OCI-LY1 (cell line): Measurements from ENCODE around the gene PRSS57.

ENCODE experiments used
- H2AFZ ChIP-seq: fragments of 200-600 bp; sonication (generic), shearing (Covaris generic); 2 replicates; pipeline ENCODE4 v1.6.0; 2014; ENCODE audit warnings: antibody characterized with exemption, mild to moderate bottlenecking, low read length
- H3F3A ChIP-seq: fragments of 200-600 bp; sonication (generic), shearing (Covaris generic); 2 replicates; pipeline ENCODE4 v1.6.0; 2014; ENCODE audit warnings: mild to moderate bottlenecking, antibody characterized with exemption, low read length, moderate library complexity; ENCODE audit not compliant: insufficient read depth
- H3K27ac ChIP-seq: fragments of 200-600 bp; sonication (generic); 2 replicates; pipeline ENCODE4 v1.5.1; 2014; ENCODE audit warnings: low read length, mixed run types, mild to moderate bottlenecking, low read depth; ENCODE audit not compliant: poor library complexity, severe bottlenecking
- H3K27me3 ChIP-seq: fragments of 200-600 bp; sonication (generic); 2 replicates; pipeline ENCODE4 v1.6.0; 2014; ENCODE audit warnings: antibody characterized with exemption, mild to moderate bottlenecking, low read length, moderate library complexity; ENCODE audit not compliant: insufficient read depth
- H3K36me3 ChIP-seq: fragments of 200-600 bp; sonication (generic); 2 replicates; pipeline ENCODE4 v1.6.1; 2014; ENCODE audit warnings: mild to moderate bottlenecking, antibody characterized with exemption, low read length, moderate library complexity, mixed read lengths; ENCODE audit not compliant: insufficient read depth
- H3K4me1 ChIP-seq: fragments of 200-600 bp; sonication (generic); 2 replicates; pipeline ENCODE4 v1.5.1; 2014; ENCODE audit warnings: mild to moderate bottlenecking, low read length, moderate library complexity; ENCODE audit not compliant: insufficient read depth, severe bottlenecking
- H3K4me2 ChIP-seq: fragments of 200-600 bp; sonication (generic), shearing (Covaris generic); 2 replicates; pipeline ENCODE4 v1.6.1; 2014; ENCODE audit warnings: low read length
- H3K4me3 ChIP-seq: fragments of 200-600 bp; sonication (generic); 2 replicates; pipeline ENCODE4 v1.5.1; 2014; ENCODE audit warnings: low read length, low read depth, mild to moderate bottlenecking, mixed read lengths; ENCODE audit not compliant: poor library complexity, severe bottlenecking
- H3K79me2 ChIP-seq: fragments of 200-600 bp; shearing (Covaris generic); 2 replicates; pipeline ENCODE4 v1.6.1; 2016; ENCODE audit warnings: mixed run types, low read length, mixed read lengths; ENCODE audit not compliant: insufficient read depth
- H3K9ac ChIP-seq: fragments of 200-600 bp; sonication (generic), shearing (Covaris generic); 2 replicates; pipeline ENCODE4 v1.6.1; 2014; ENCODE audit warnings: mild to moderate bottlenecking, low read length, mixed read lengths
- H3K9me2 ChIP-seq: fragments of 200-600 bp; sonication (generic), shearing (Covaris generic); 2 replicates; pipeline ENCODE4 v1.6.1; 2014; ENCODE audit warnings: low read depth, mild to moderate bottlenecking, low read length, mixed read lengths
- H3K9me3 ChIP-seq: fragments of 200-600 bp; shearing (Covaris generic); 2 replicates; pipeline ENCODE4 v1.6.1; 2014; ENCODE audit warnings: low read length, mixed read lengths
- H4K20me1 ChIP-seq: fragments of 200-600 bp; sonication (generic), shearing (Covaris generic); 2 replicates; pipeline ENCODE4 v1.6.0; 2016; ENCODE audit warnings: mild to moderate bottlenecking, low read length; ENCODE audit not compliant: insufficient read depth
- CTCF ChIP-seq: fragments of 200-600 bp; sonication (generic), shearing (Covaris generic); IDR thresholded peaks from 2 replicates; pipeline ENCODE4 v1.5.1; 2017; ENCODE audit warnings: mild to moderate bottlenecking, antibody characterized with exemption, low read length, moderate library complexity, mixed read lengths
- EZH2 ChIP-seq: fragments of 200-600 bp; sonication (generic), shearing (Covaris generic); IDR thresholded peaks from 2 replicates; pipeline ENCODE4 v1.8.0; 2017; ENCODE audit warnings: borderline replicate concordance, mixed run types, mild to moderate bottlenecking, antibody characterized with exemption, low read length, moderate library complexity, mixed read lengths

The PRSS57 gene

GRCh38 chr19:738509-739128 lies 43.4 kb upstream of the PRSS57 start:
- H2AFZ ChIP-seq: no peak overlapping the region
- no peaks in the 10 kb centered on the region for H3K4me1 ChIP-seq
- H3K27me3 ChIP-seq: peaks cover 9% of the 10 kb centered on the region; the same call in 1 of the 2 replicates
- no peaks in the 10 kb centered on the region; the same call in 1 of the 2 replicates for H3K36me3 ChIP-seq
- no peaks in the 10 kb centered on the region for H3K9me3 ChIP-seq
- no peaks in the 10 kb centered on the region for H4K20me1 ChIP-seq
- no peak overlapping the region for H3K4me3 ChIP-seq
- H3K9me2 ChIP-seq: no peaks in the 10 kb centered on the region
- H3K4me2 ChIP-seq: no peak overlapping the region
- TF ChIP-seq EZH2: no peak
- TF ChIP-seq CTCF: no peak
- no peak overlapping the region for H3K27ac ChIP-seq
- H3K79me2 ChIP-seq: no peaks in the 10 kb centered on the region
- no peak overlapping the region for H3K9ac ChIP-seq
- no peaks in the 10 kb centered on the region for H3F3A ChIP-seq

GRCh38 chr19:737591-738093 lies 42.4 kb upstream of the PRSS57 start:
- H3K4me1 ChIP-seq: no peaks in the 10 kb centered on the region
- no peaks in the 10 kb centered on the region for H3K79me2 ChIP-seq
- no peak overlapping the region for H3K4me3 ChIP-seq
- no peak for TF ChIP-seq EZH2
- TF ChIP-seq CTCF: peak; percentile 59
- no peak overlapping the region for H3K27ac ChIP-seq
- no peak overlapping the region for H2AFZ ChIP-seq
- no peaks in the 10 kb centered on the region for H4K20me1 ChIP-seq
- H3K36me3 ChIP-seq: no peaks in the 10 kb centered on the region
- no peak overlapping the region for H3K9ac ChIP-seq
- H3K4me2 ChIP-seq: no peak overlapping the region
- no peaks in the 10 kb centered on the region for H3K9me2 ChIP-seq
- no peaks in the 10 kb centered on the region for H3K9me3 ChIP-seq
- H3K27me3 ChIP-seq: 0 out of 2 replicates have a peak, but pooled peaks cover 9% of the 10 kb centered on the region
- H3F3A ChIP-seq: no peaks in the 10 kb centered on the region

- H3K9ac ChIP-seq: no peak overlapping the region
- no peak overlapping the region for H3K4me3 ChIP-seq
- no peak for TF ChIP-seq EZH2
- no peak for TF ChIP-seq CTCF
- H3K27ac ChIP-seq: no peak overlapping the region
- H3K9me3 ChIP-seq: no peaks in the 10 kb centered on the region
- no peaks in the 10 kb centered on the region for H3K79me2 ChIP-seq
- no peaks in the 10 kb centered on the region for H4K20me1 ChIP-seq
- H3K4me2 ChIP-seq: no peak overlapping the region
- H3K4me1 ChIP-seq: no peaks in the 10 kb centered on the region
- H3K9me2 ChIP-seq: no peaks in the 10 kb centered on the region
- H2AFZ ChIP-seq: no peak overlapping the region
- H3K36me3 ChIP-seq: no peaks in the 10 kb centered on the region
- H3F3A ChIP-seq: no peaks in the 10 kb centered on the region
- 0 out of 2 replicates have a peak, but pooled peaks cover 17% of the 10 kb centered on the region for H3K27me3 ChIP-seq
Observed at GRCh38 chr19:736125-736524, 40.9 kb upstream of the PRSS57 start.
